H1 (cell line): ENCODE results near the gene FKRP. TPM values are rescaled to one million over a fixed set of nuclear protein-coding genes. Genes with fewer than 3 reads are reported as not detected.

Experiments
- CTCF ChIA-PET: fragments of 300-600 bp; sonication (Branson Sonifier 250); formaldehyde crosslinking; loops from one replicate; lab custom pipeline; 2021; ENCODE audit not compliant: partially characterized antibody; lab: Charles Lee
- POLR2A ChIA-PET: fragments of 300-600 bp; sonication (Branson Sonifier 250); formaldehyde crosslinking; loops from one replicate; lab custom pipeline; 2021; ENCODE audit warnings: inconsistent platforms; ENCODE audit not compliant: partially characterized antibody; lab: Charles Lee
- DNase-seq, 2 experiments: peaks; one replicate each; pipeline versions ENCODE4 v3.0.0 to v3.0.0-alpha.2; 2010 to 2022; ENCODE audit warnings: low spot score in 2 of 2, low read depth in 1 of 2, mixed read lengths in 1 of 2
- FAIRE-seq: peaks from 2 replicates; lab custom pipeline; 2011; peaks lifted over from hg19 to GRCh38; lab: Jason Lieb, UNC
- H2AFZ ChIP-seq: 2 replicates; pipeline ENCODE4 v1.8.1; 2012; ENCODE audit warnings: low read length, inconsistent platforms
- H2AK5ac ChIP-seq: 2 replicates; pipeline ENCODE4 v1.6.1; 2013; ENCODE audit warnings: low read depth, low read length
- H2BK120ac ChIP-seq: replicated peaks from 2 replicates; pipeline ENCODE3; 2013; ENCODE audit warnings: low read depth, low read length, inconsistent platforms
- H2BK12ac ChIP-seq: 2 replicates; pipeline ENCODE4 v1.6.1; 2013; ENCODE audit warnings: low read depth, low read length
- H2BK15ac ChIP-seq: 2 replicates; pipeline ENCODE4 v1.6.1; 2013; ENCODE audit warnings: low read length
- H2BK20ac ChIP-seq: 2 replicates; pipeline ENCODE4 v1.6.1; 2013; ENCODE audit warnings: low read length
- H2BK5ac ChIP-seq: 2 replicates; pipeline ENCODE4 v1.6.1; 2013; ENCODE audit warnings: low read depth, low read length
- H3K14ac ChIP-seq: 2 replicates; pipeline ENCODE4 v1.6.1; 2013; ENCODE audit warnings: inconsistent platforms; ENCODE audit not compliant: insufficient read length
- H3K18ac ChIP-seq: 2 replicates; pipeline ENCODE4 v1.6.1; 2013; ENCODE audit warnings: low read length; ENCODE audit errors: extremely low read depth
- H3K23ac ChIP-seq: 2 replicates; pipeline ENCODE4 v1.6.1; 2013; ENCODE audit warnings: inconsistent platforms; ENCODE audit not compliant: insufficient read length
- H3K23me2 ChIP-seq: 2 replicates; pipeline ENCODE4 v1.6.1; 2013; ENCODE audit warnings: low read depth, low read length
- H3K27ac ChIP-seq: 2 replicates; pipeline ENCODE4 v1.6.1; 2011; ENCODE audit warnings: low read depth, low read length, inconsistent platforms
- H3K27me3 ChIP-seq, 4 experiments: replicated peaks in 1 of 4; 1 replicate in 1 of 4; 2 replicates in 3 of 4; pipeline versions ENCODE4 v1.6.1 to v1.8.1; 2011 to 2013; ENCODE audit warnings: low read length in 3 of 4, mild to moderate bottlenecking in 3 of 4, inconsistent platforms in 2 of 4, mixed read lengths in 2 of 4, moderate library complexity in 1 of 4; ENCODE audit not compliant: control insufficient read depth in 3 of 4, insufficient read depth in 3 of 4; ENCODE audit errors: extremely low read depth in 1 of 4
- H3K36me3 ChIP-seq, 4 experiments: 2 replicates each; pipeline versions ENCODE4 v1.6.1 to v1.8.1; 2011 to 2013; ENCODE audit warnings: mild to moderate bottlenecking in 4 of 4, low read length in 3 of 4, moderate library complexity in 2 of 4, control low read depth in 1 of 4, inconsistent platforms in 1 of 4; ENCODE audit not compliant: insufficient read depth in 4 of 4, control insufficient read depth in 2 of 4
- H3K4ac ChIP-seq: replicated peaks from 2 replicates; pipeline ENCODE3; 2013; ENCODE audit warnings: low read length, low read depth, mixed read lengths, inconsistent platforms; ENCODE audit not compliant: insufficient read length
- H3K4me1 ChIP-seq, 4 experiments: replicated peaks in 1 of 4; 1 replicate in 1 of 4; 2 replicates in 3 of 4; pipeline versions ENCODE4 v1.6.1 to v1.8.1; 2011 to 2013; ENCODE audit warnings: low read length in 3 of 4, inconsistent platforms in 2 of 4, mixed read lengths in 1 of 4; ENCODE audit not compliant: insufficient read depth in 4 of 4, control insufficient read depth in 3 of 4
- H3K4me2 ChIP-seq, 2 experiments: 2 replicates each; pipeline versions ENCODE4 v1.6.1 to v1.8.1; 2011 to 2013; ENCODE audit warnings: low read depth in 2 of 2, low read length in 2 of 2, control low read depth in 1 of 2, inconsistent platforms in 1 of 2, mild to moderate bottlenecking in 1 of 2; ENCODE audit not compliant: insufficient read depth in 1 of 2
- H3K4me3 ChIP-seq, 4 experiments: fragments of 200-600, 300-600 bp in 1 of 4; sonication (generic), shearing (Covaris generic), sonication (Bioruptor Twin) in 1 of 4; 2 replicates each; pipeline versions ENCODE4 v1.5.1 to v1.8.1; 2011 to 2016; ENCODE audit warnings: low read length in 4 of 4, low read depth in 3 of 4, control low read depth in 2 of 4, inconsistent platforms in 2 of 4, mild to moderate bottlenecking in 2 of 4, mixed read lengths in 1 of 4, moderate library complexity in 1 of 4; ENCODE audit not compliant: insufficient read depth in 2 of 4; ENCODE audit errors: extremely low read depth in 1 of 4
- H3K56ac ChIP-seq: replicated peaks from 2 replicates; pipeline ENCODE3; 2013; ENCODE audit warnings: low read depth, mild to moderate bottlenecking, mixed read lengths, low read length, inconsistent platforms; ENCODE audit not compliant: insufficient read length
- H3K79me1 ChIP-seq: 2 replicates; pipeline ENCODE4 v1.6.1; 2013; ENCODE audit warnings: low read depth, low read length, control low read depth
- H3K79me2 ChIP-seq, 2 experiments: 2 replicates each; pipeline versions ENCODE4 v1.6.1 to v1.8.1; 2012 to 2013; ENCODE audit warnings: low read length in 2 of 2, mild to moderate bottlenecking in 2 of 2, inconsistent platforms in 1 of 2; ENCODE audit not compliant: insufficient read depth in 2 of 2, control insufficient read depth in 1 of 2
- H3K9ac ChIP-seq, 4 experiments: replicated peaks in 1 of 4; 1 replicate in 1 of 4; 2 replicates in 3 of 4; pipeline versions ENCODE4 v1.6.1 to v1.8.1; 2011 to 2013; ENCODE audit warnings: low read depth in 3 of 4, low read length in 3 of 4, control low read depth in 2 of 4, mild to moderate bottlenecking in 2 of 4, moderate library complexity in 2 of 4, inconsistent platforms in 1 of 4; ENCODE audit errors: extremely low read depth in 1 of 4
- H3K9me3 ChIP-seq, 2 experiments: 2 replicates each; pipeline versions ENCODE4 v1.6.1 to v1.8.1; 2012 to 2013; ENCODE audit warnings: mild to moderate bottlenecking in 2 of 2, moderate library complexity in 2 of 2, control low read depth in 1 of 2, inconsistent platforms in 1 of 2, low read depth in 1 of 2, low read length in 1 of 2, mixed read lengths in 1 of 2; ENCODE audit not compliant: insufficient read depth in 2 of 2
- H4K20me1 ChIP-seq, 2 experiments: replicated peaks in 1 of 2; 2 replicates each; pipeline versions ENCODE3 to v1.8.1; 2011 to 2013; ENCODE audit warnings: inconsistent platforms in 2 of 2, low read length in 2 of 2, mild to moderate bottlenecking in 1 of 2; ENCODE audit not compliant: insufficient read depth in 2 of 2, control insufficient read depth in 1 of 2
- H4K5ac ChIP-seq: 2 replicates; pipeline ENCODE4 v1.6.1; 2013; ENCODE audit warnings: low read length, low read depth, mixed read lengths, inconsistent platforms; ENCODE audit not compliant: insufficient read length
- H4K8ac ChIP-seq: 2 replicates; pipeline ENCODE4 v1.8.0; 2013; ENCODE audit warnings: mild to moderate bottlenecking, moderate library complexity, low read length, inconsistent platforms; ENCODE audit not compliant: insufficient read depth; ENCODE audit errors: extremely low read depth
- H4K91ac ChIP-seq: replicated peaks from 2 replicates; pipeline ENCODE3; 2013; ENCODE audit warnings: low read length, mixed read lengths, inconsistent platforms; ENCODE audit not compliant: insufficient read length
- CBX8 ChIP-seq: fragments of 300-800, 300-1000 bp; sonication (generic); IDR thresholded peaks from 2 replicates; pipeline ENCODE4 v1.7.1; 2016; ENCODE audit warnings: low read depth, low read length, borderline replicate concordance
- CHD1 ChIP-seq: IDR thresholded peaks from 2 replicates; pipeline ENCODE4 v1.6.1; 2012; ENCODE audit warnings: low read depth, low read length, improper control_type of control experiment
- FOSL1 ChIP-seq: IDR thresholded peaks from 2 replicates; pipeline ENCODE4 v1.6.1; 2011; ENCODE audit warnings: mild to moderate bottlenecking, low read depth, low read length, moderate library complexity; ENCODE audit not compliant: insufficient read depth
- JUN ChIP-seq: IDR thresholded peaks from 2 replicates; pipeline ENCODE4 v1.6.1; 2011; ENCODE audit warnings: low read depth, mild to moderate bottlenecking, improper control_type of control experiment, low read length
- KDM4A ChIP-seq: IDR thresholded peaks from one replicate; pipeline ENCODE4 v1.7.1; 2012; ENCODE audit warnings: low read depth, mild to moderate bottlenecking, moderate library complexity, low read length, inconsistent platforms; ENCODE audit not compliant: severe bottlenecking
- RBBP5 ChIP-seq: IDR thresholded peaks from 2 replicates; pipeline ENCODE4 v1.7.1; 2012; ENCODE audit warnings: low read depth, mild to moderate bottlenecking, inconsistent platforms, low read length, moderate library complexity, borderline replicate concordance
- RFX5 ChIP-seq: IDR thresholded peaks from 2 replicates; pipeline ENCODE4 v1.6.1; 2011; ENCODE audit warnings: low read depth, low read length, improper control_type of control experiment, borderline replicate concordance
- SP1 ChIP-seq: IDR thresholded peaks from 2 replicates; pipeline ENCODE4 v1.6.1; 2011; ENCODE audit warnings: low read depth, low read length
- SP4 ChIP-seq: IDR thresholded peaks from 2 replicates; pipeline ENCODE4 v1.6.1; 2012; ENCODE audit warnings: low read length, inconsistent platforms
- TAF1 ChIP-seq: IDR thresholded peaks from 2 replicates; pipeline ENCODE4 v1.6.1; 2011; ENCODE audit warnings: mild to moderate bottlenecking, low read depth, low read length
- USF2 ChIP-seq: IDR thresholded peaks from 2 replicates; pipeline ENCODE4 v1.6.1; 2011; ENCODE audit warnings: low read length, improper control_type of control experiment
- WGBS, 2 experiments: shearing (Covaris generic) in 1 of 2; methylation state at CpG; one replicate each; pipeline versions ENCODE4 v1.1.6 to v1.1.7; 2013 to 2015; ENCODE audit warnings: low lambda C conversion rate in 2 of 2, mixed read lengths in 2 of 2, inconsistent platforms in 1 of 2, low coverage in 1 of 2, missing lambda C conversion rate in 1 of 2; ENCODE audit not compliant: insufficient replicate concordance in 2 of 2, insufficient coverage in 1 of 2, insufficient read length in 1 of 2; ENCODE audit errors: extremely low coverage in 1 of 2, missing lambda C conversion rate in 1 of 2; 5-methylcytosine and 5-hydroxymethylcytosine counted together
- polyA plus RNA-seq, 7 experiments: library from polyadenylated mRNA; depleted of rRNA in 3 of 7; stranded (reverse) in 5 of 7; unstranded in 2 of 7; fragments of >200 nt in 5 of 7; fragments of 200-250 nt in 2 of 7; gene quantifications; 1 replicate in 5 of 7; 2 replicates in 1 of 7; 4 replicates in 1 of 7; pipeline versions ENCODE4 v1.2.1 to v1.2.3, GENCODE V29; 2011 to 2013; ENCODE audit warnings: missing spikeins in 2 of 7, mixed read lengths in 2 of 7
- total RNA-seq: library from RNA; stranded (reverse); fragmentation: NEBNext Ultra II Directional; extraction: Animal tissue kit (Norgen Biotek cat#: 25700); gene quantifications from 2 replicates; pipeline ENCODE4 v1.2.1, GENCODE V29; 2021

The FKRP gene
- total and polyA plus RNA-seq, 2 of the 8 experiments (the other 6 are each of a cell fraction or from before 2014, with no cell fraction given): 17.1 to 24.4 TPM

DNA sequence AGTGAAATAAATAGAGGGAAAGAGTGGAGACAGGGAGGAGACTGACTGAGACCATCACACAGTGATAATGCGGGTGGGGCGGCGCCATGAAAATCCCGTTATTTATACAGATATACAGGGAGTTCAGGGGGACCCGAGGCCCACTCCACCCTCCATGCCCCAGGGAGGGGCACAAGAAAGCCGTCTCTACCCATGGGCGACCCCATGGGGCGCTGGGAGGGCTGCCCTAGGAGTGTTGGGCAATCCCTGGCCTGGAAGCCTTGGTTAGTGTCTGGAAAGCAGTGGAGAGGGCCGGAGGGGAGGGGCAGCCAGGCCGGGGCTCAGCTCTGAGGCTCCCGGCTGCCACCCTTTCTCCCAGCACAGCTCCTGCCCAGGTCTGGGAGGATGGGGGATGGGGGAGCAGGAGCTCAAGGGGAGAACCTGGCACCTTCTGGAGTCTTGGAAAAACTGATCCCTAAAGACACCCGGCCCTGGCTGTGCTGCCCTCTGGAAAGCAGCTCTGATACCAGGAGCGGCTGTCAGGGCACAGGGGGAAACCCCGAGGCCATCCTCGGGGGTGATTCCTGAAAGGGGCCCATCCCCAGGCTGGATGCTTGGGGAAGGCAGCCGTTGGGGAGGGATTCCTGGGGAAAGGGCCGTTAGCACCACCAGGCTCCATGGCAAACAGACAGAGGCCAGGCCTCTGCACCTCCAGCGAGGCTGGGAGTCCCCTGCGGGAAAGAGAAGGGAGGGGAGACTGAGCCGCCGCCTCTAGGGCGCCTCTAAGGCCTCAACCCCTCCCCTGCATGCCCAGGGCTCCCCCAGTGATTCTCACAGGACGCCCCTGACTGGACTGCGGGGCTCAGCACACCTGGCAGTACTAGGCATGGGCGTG lies 26.0 kb upstream of the FKRP start:
- Histone ChIP-seq H3K4ac (no peak overlapping the region), H3K27me3 (no peaks in the 10 kb centered on the region), H2BK12ac (no peak overlapping the region), H3K79me2 (peaks cover 0 to 11% of the 10 kb centered on the region in 2 experiments; a peak in 2 of 4 replicates), H3K4me1 (peaks cover 0 to 9% (median 5%) of the 10 kb centered on the region in 4 experiments; a peak in 5 of 7 replicates), H2BK20ac (no peak overlapping the region), H3K36me3 (peaks cover 10 to 44% (median 36%) of the 10 kb centered on the region in 4 experiments; a peak in 6 of 8 replicates), H4K20me1 (peaks cover 7 to 24% of the 10 kb centered on the region in 2 experiments), H3K27ac (no peak overlapping the region), H3K56ac (no peak overlapping the region), H3K4me2 (no peak overlapping the region), H2AK5ac (no peak overlapping the region), H3K4me3 (no peak overlapping the region), H3K79me1 (0 out of 2 replicates have a peak, but pooled peaks cover 4% of the 10 kb centered on the region), H3K9ac (no peak overlapping the region), H3K23ac (no peak overlapping the region), H2BK5ac (no peak overlapping the region; the same call in 1 of the 2 replicates), H2AFZ (no peak overlapping the region), H2BK15ac (no peak overlapping the region), H4K5ac (no peak overlapping the region), H3K14ac (no peak overlapping the region), H4K91ac (no peak overlapping the region), H2BK120ac (no peak overlapping the region), H4K8ac (no peak overlapping the region), H3K23me2 (peaks cover 11% of the 10 kb centered on the region; the same call in 1 of the 2 replicates), H3K9me3 (no peaks in the 10 kb centered on the region), H3K18ac (no peak overlapping the region)
- POLR2A ChIA-PET: interaction anchor here (1.2 to 2.8 kb wide), 5 partner anchors 9 to 69 kb away, joined by 3 to 7 read pairs (median 5); partner anchors contain the start of gene SLC1A5
- CTCF ChIA-PET: interaction anchor here (2.8 to 15.8 kb wide), 2 partner anchors 11 to 15 kb away, joined by 17 to 188 read pairs; no protein-coding TSS in a partner anchor
- no peak for FAIRE-seq
- 86% methylated on average over 22 of the region's 25 CpGs; no CpG with 5 or more reads in 1 of the 2 experiments for WGBS, 2 experiments
- no peak for DNase-seq
- TF ChIP-seq KDM4A (no peak), SP1 (no peak), CHD1 (no peak), USF2 (no peak), RFX5 (no peak), TAF1 (no peak), CBX8 (no peak), RBBP5 (no peak), JUN (no peak), SP4 (no peak), FOSL1 (no peak)
